Measurements from ENCODE around the gene RPL15.

Gene RPL15

DNA sequence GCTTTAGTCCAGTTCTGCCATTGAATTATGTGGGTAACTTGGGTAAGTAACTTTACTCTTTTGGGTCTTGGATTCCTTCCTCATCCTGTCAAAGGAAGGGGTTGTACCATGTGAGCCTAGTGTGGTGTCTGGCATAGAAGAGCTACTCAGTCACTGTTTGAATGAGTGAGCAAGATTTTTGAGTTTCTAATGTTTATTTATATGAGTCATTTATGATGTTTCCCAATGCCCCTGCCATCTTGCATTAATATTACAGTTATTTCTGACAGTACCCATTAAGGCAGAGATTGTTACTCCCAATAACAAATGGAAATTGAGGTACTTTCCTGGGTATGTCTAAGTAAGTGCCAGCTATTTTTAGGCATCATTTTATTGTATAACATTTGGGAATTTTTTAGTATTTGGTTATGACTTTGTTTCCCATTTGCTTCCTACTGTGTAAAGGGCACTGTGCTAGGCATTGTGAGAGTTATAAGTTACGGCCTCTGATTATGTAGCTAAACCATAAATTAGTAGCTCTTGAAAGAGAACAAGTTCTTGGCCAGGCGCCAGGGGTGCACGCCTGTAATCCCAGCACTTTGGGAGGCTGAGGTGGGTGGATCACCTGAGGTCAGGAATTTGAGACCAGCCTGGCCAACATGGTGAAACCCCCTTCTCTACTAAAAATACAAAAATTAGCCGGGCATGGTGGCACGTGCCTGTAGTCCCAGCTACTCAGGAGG, 51.7 kb downstream of the RPL15 start:
- TF ChIP-seq ZFX (IDR thresholded peaks at IDR 0.05; ENCODE audit: borderline replicate concordance) = no peak
- TF ChIP-seq, protein P1, sequence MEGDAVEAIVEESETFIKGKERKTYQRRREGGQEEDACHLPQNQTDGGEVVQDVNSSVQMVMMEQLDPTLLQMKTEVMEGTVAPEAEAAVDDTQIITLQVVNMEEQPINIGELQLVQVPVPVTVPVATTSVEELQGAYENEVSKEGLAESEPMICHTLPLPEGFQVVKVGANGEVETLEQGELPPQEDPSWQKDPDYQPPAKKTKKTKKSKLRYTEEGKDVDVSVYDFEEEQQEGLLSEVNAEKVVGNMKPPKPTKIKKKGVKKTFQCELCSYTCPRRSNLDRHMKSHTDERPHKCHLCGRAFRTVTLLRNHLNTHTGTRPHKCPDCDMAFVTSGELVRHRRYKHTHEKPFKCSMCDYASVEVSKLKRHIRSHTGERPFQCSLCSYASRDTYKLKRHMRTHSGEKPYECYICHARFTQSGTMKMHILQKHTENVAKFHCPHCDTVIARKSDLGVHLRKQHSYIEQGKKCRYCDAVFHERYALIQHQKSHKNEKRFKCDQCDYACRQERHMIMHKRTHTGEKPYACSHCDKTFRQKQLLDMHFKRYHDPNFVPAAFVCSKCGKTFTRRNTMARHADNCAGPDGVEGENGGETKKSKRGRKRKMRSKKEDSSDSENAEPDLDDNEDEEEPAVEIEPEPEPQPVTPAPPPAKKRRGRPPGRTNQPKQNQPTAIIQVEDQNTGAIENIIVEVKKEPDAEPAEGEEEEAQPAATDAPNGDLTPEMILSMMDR (IDR thresholded peaks at IDR 0.05) = no peak
- H3K27ac ChIP-seq = no peak overlapping the region

DNA sequence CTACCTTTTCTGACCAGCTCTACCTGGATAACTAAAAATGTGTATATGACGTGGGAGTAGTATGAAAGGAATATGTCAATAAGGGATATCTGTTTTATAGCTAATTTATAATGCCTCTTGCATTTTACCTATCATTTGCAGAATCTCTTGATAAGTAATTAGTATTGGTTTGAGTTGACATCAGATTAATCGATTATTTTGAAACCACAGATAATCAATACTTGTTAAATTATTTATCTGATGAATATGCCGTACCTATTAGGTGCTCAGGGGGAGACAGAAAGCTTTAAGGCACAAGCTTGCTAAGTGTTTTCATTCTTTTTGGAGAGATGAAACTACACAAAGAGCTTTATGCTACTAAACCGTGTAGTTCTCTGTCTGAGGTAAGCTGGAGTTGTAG, 52.5 kb downstream of the RPL15 start:
- no peak overlapping the region for H3K27ac ChIP-seq
- no peak for TF ChIP-seq ZFX (IDR thresholded peaks at IDR 0.05; ENCODE audit: borderline replicate concordance)
- TF ChIP-seq, protein P1 (IDR thresholded peaks at IDR 0.05) = no peak
